CD4-positive, alpha-beta T cell treated with Interleukin-17A for 1 hour (primary cell): Measurements from ENCODE around the gene EPO.
A peak's percentile ranks its signal among the peaks of the same experiment; 100 is the strongest.

Experiments used
- DNase-seq: peaks from one replicate; pipeline ENCODE4 v3.0.0-alpha.2; 2020

The EPO gene

GRCh38 chr7:100720279-100720670, at the start of gene EPO:
TSS of gene EPO (plus strand) at chr7:100720468. CDS start at chr7:100720981, 513 bp downstream.
- DNase-seq = no peak

GRCh38 chr7:100671353-100672327, 48.6 kb upstream of the EPO start:
- no peak for DNase-seq

GRCh38 chr7:100673302-100673941, 46.8 kb upstream of the EPO start, which contains the start of gene GNB2:
TSS of gene GNB2 (plus strand) at chr7:100673740. CDS start at chr7:100676266, 2,526 bp downstream.
- DNase-seq = peak; percentile 99

- peak; percentile 57 for DNase-seq
Observed at GRCh38 chr7:100673942-100674410, 46.3 kb upstream of the EPO start.

GRCh38 chr7:100674411-100675104, 45.7 kb upstream of the EPO start:
- no peak for DNase-seq

- DNase-seq = no peak
Observed at GRCh38 chr7:100675105-100675451, 45.2 kb upstream of the EPO start.

- peak; percentile 97 for DNase-seq
Observed at GRCh38 chr7:100675581-100676350, 44.5 kb upstream of the EPO start.

GRCh38 chr7:100676501-100677306, 43.6 kb upstream of the EPO start:
- DNase-seq = no peak

- no peak for DNase-seq
Observed at GRCh38 chr7:100677308-100678267, 42.7 kb upstream of the EPO start.

- DNase-seq = no peak
Observed at GRCh38 chr7:100678291-100678984, 41.8 kb upstream of the EPO start.

GRCh38 chr7:100679129-100679926, 40.9 kb upstream of the EPO start:
- no peak for DNase-seq

GRCh38 chr7:100679927-100680575, 40.2 kb upstream of the EPO start:
- no peak for DNase-seq

GRCh38 chr7:100680576-100681271, 39.5 kb upstream of the EPO start:
- DNase-seq = no peak

- no peak for DNase-seq
Observed at GRCh38 chr7:100681491-100682227, 38.6 kb upstream of the EPO start.

- no peak for DNase-seq
Observed at GRCh38 chr7:100682228-100682741, 38.0 kb upstream of the EPO start.

- no peak for DNase-seq
Observed at GRCh38 chr7:100682991-100683658, 37.1 kb upstream of the EPO start.
